ENCODE data around the gene HOMER1. TPM values are rescaled to one million over a fixed set of nuclear protein-coding genes. Genes with fewer than 3 reads are reported as not detected.

HOMER1 gene
- polyA plus RNA-seq, 1 donor from 2014 or later: 30.6 TPM

DNA sequence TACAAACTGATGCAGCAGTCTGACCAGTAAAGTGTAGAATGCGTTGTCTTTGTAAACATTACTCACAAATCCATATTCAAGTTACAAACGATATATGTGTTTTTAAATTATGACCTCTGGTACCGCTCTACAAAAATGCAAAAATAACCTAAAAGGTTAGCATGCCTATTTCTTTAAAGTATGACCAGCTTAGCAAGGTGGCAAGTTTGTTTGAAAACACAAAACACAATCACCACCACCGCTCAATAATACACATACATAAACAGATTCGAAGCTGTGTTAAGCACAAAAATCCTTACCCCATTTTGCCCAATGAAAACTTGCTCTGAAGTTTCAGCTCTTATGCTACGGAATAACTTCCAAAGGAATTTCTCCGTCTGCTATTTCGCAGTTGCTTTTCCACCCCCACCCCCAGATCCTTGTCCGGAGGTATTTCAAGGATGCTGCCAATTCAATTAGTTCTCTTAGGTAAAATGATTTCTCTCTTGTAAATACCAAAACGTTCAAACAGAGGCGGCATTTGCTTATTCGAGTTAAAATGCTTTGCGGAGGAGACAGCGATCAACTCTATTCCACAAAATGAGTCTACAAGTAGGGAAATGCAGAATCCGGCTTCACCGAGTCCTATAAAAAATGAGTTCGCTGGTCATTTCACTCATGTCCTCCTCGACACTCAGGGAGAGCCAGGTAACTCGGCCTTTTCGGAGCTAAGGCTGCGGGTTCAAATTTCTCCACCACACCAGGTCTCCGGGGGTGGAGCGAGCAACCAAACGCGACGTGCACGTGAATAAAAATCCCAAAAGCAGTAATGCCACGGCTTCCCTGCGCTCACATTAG, 1.2 kb downstream of the HOMER1 start:
- no peaks in the 10 kb centered on the region for H4K20me1 ChIP-seq (ENCODE audit: insufficient read depth)
- H3K27ac ChIP-seq (ENCODE audit: low read length): peak overlapping the region; percentile 96
- H3K9me2 ChIP-seq (ENCODE audit: insufficient read depth, low read length): no peaks in the 10 kb centered on the region
- H3K79me2 ChIP-seq (replicated peaks; ENCODE audit: insufficient read depth, low read length): peaks cover 40% of the 10 kb centered on the region
- TF ChIP-seq EP300 (conservative IDR thresholded peaks at IDR 0.05; ENCODE audit: poor library complexity, severe bottlenecking) (no peak), POLR2AphosphoS5 (IDR thresholded peaks at IDR 0.05) (no peak), SMC3 (conservative IDR thresholded peaks at IDR 0.05; ENCODE audit: poor library complexity) (no peak), RAD21 (conservative IDR thresholded peaks at IDR 0.05) (peak; percentile 7), TAF1 (IDR thresholded peaks at IDR 0.05; ENCODE audit: low read depth) (no peak), MXI1 (conservative IDR thresholded peaks at IDR 0.05; ENCODE audit: poor library complexity, severe bottlenecking) (peak; percentile 15), EZH2 (IDR thresholded peaks at IDR 0.05; ENCODE audit: borderline replicate concordance, insufficient read depth, low read length, poor library complexity, severe bottlenecking) (no peak), REST (IDR thresholded peaks at IDR 0.05; ENCODE audit: borderline replicate concordance) (peak; percentile 7)
- TF ChIP-seq, protein P1, sequence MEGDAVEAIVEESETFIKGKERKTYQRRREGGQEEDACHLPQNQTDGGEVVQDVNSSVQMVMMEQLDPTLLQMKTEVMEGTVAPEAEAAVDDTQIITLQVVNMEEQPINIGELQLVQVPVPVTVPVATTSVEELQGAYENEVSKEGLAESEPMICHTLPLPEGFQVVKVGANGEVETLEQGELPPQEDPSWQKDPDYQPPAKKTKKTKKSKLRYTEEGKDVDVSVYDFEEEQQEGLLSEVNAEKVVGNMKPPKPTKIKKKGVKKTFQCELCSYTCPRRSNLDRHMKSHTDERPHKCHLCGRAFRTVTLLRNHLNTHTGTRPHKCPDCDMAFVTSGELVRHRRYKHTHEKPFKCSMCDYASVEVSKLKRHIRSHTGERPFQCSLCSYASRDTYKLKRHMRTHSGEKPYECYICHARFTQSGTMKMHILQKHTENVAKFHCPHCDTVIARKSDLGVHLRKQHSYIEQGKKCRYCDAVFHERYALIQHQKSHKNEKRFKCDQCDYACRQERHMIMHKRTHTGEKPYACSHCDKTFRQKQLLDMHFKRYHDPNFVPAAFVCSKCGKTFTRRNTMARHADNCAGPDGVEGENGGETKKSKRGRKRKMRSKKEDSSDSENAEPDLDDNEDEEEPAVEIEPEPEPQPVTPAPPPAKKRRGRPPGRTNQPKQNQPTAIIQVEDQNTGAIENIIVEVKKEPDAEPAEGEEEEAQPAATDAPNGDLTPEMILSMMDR (IDR thresholded peaks at IDR 0.05; ENCODE audit: poor library complexity, severe bottlenecking): no peak
- no peaks in the 10 kb centered on the region for H3K9me3 ChIP-seq (ENCODE audit: low read length)
- peak overlapping the region; percentile 70 for H2AFZ ChIP-seq (ENCODE audit: low read depth, low read length)
- H3K9ac ChIP-seq (ENCODE audit: low read length): peak overlapping the region; percentile 96
- peaks cover 4% of the 10 kb centered on the region for H3F3A ChIP-seq (ENCODE audit: insufficient read depth, low read length, poor library complexity, severe bottlenecking)
- no peaks in the 10 kb centered on the region for H3K36me3 ChIP-seq (ENCODE audit: insufficient read depth, low read length)
- peak overlapping the region; percentile 96 for H3K4me2 ChIP-seq (ENCODE audit: low read length)
- peaks cover 10% of the 10 kb centered on the region for H3K27me3 ChIP-seq (ENCODE audit: insufficient read depth, low read depth, low read length)
- peak overlapping the region; percentile 84 for H3K4me3 ChIP-seq (ENCODE audit: low read length)

- Histone ChIP-seq H3K27me3 (ENCODE audit: insufficient read depth, low read depth, low read length) (peaks cover 3% of the 10 kb centered on the region), H3F3A (ENCODE audit: insufficient read depth, low read length, poor library complexity, severe bottlenecking) (peaks cover 4% of the 10 kb centered on the region), H3K9me3 (ENCODE audit: low read length) (no peaks in the 10 kb centered on the region), H2AFZ (ENCODE audit: low read depth, low read length) (no peak overlapping the region), H3K36me3 (ENCODE audit: insufficient read depth, low read length) (no peaks in the 10 kb centered on the region), H3K9ac (ENCODE audit: low read length) (peak overlapping the region; percentile 96), H3K27ac (ENCODE audit: low read length) (no peak overlapping the region), H3K4me2 (ENCODE audit: low read length) (peak overlapping the region; percentile 96), H3K79me2 (replicated peaks; ENCODE audit: insufficient read depth, low read length) (peaks cover 45% of the 10 kb centered on the region), H3K9me2 (ENCODE audit: insufficient read depth, low read length) (no peaks in the 10 kb centered on the region), H4K20me1 (ENCODE audit: insufficient read depth) (no peaks in the 10 kb centered on the region), H3K4me3 (ENCODE audit: low read length) (peak overlapping the region; percentile 84)
- TF ChIP-seq EP300 (conservative IDR thresholded peaks at IDR 0.05; ENCODE audit: poor library complexity, severe bottlenecking) (no peak), RAD21 (conservative IDR thresholded peaks at IDR 0.05) (no peak), MXI1 (conservative IDR thresholded peaks at IDR 0.05; ENCODE audit: poor library complexity, severe bottlenecking) (no peak), SMC3 (conservative IDR thresholded peaks at IDR 0.05; ENCODE audit: poor library complexity) (no peak), POLR2AphosphoS5 (IDR thresholded peaks at IDR 0.05) (no peak), EZH2 (IDR thresholded peaks at IDR 0.05; ENCODE audit: borderline replicate concordance, insufficient read depth, low read length, poor library complexity, severe bottlenecking) (no peak), TAF1 (IDR thresholded peaks at IDR 0.05; ENCODE audit: low read depth) (no peak), REST (IDR thresholded peaks at IDR 0.05; ENCODE audit: borderline replicate concordance) (no peak)
- TF ChIP-seq, protein P1 (IDR thresholded peaks at IDR 0.05; ENCODE audit: poor library complexity, severe bottlenecking): no peak
Observed at GRCh38 chr5:79512049-79512448, 1.9 kb downstream of the HOMER1 start.

Data from neural cell (in vitro differentiated cells).